Transverse colon (tissue), 3 donors: ENCODE results near the gene NCAPD2.

Source experiments
- CTCF ChIP-seq, 5 experiments: fragments of 200-600 bp in 3 of 5; fragments of 450-650 bp in 2 of 5; sonication (generic) in 3 of 5; IDR thresholded peaks; 1 replicate in 2 of 5; 2 replicates in 3 of 5; pipeline ENCODE4 v1.5.1; 2016 to 2017; ENCODE audit warnings: antibody characterized with exemption in 5 of 5, inconsistent platforms in 3 of 5, mild to moderate bottlenecking in 2 of 5, moderate library complexity in 1 of 5
- POLR2A ChIP-seq: fragments of 450-650 bp; IDR thresholded peaks from one replicate; pipeline ENCODE4 v1.6.1; 2016; ENCODE audit warnings: antibody characterized with exemption, mild to moderate bottlenecking, moderate library complexity

DNA sequence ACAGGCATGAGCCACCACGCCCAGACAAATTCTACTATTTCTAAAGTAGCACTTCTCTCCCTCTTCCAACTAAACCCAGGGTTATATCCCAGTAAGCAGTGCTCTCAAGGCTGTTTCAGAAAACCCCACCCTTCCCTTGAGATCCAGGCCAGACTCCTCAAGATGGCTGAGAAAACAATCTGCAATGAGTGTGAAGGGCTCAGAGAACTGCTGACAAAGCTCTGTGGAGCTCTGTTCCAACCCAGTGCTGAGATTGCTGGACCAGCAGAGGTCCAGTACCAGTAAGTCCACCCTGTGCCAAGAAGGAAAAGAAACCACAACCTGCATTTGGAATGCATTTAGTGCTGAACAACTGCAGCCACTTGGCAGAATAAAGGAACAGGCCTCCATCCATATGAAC lies 65.6 kb downstream of the NCAPD2 start:
- TF ChIP-seq POLR2A, result no peak
- no peak for TF ChIP-seq CTCF (IDR thresholded peaks at IDR 0.05)
